GM18519 (cell line): ENCODE results near the gene KLHDC7A.

Experiments
- ATAC-seq: cut with Tn5 transposase; IDR thresholded peaks from one replicate; pipeline ENCODE4 v1.9.1; 2021; ENCODE audit warnings: mild to moderate bottlenecking, moderate library complexity; ENCODE audit not compliant: unreplicated experiment, low FRiP score

KLHDC7A gene

DNA sequence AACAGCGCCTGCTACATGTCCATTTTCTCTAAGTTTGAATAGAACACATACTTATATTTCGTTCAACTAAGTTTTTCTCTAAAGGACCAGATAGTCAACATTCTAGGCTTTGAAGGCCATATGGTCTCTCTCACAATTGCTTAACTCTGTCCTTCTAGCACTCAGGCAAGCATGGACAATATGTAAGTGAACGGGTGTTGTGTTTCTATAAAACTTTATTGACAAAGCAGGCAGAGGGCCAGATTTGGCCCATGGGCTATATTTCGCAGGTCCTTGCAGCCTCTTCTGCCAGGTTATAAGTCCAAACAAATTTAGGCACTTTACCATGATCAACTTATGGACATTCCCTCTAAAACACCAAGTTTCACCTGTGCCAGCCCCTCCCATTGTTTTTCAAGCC, 21.1 kb downstream of the KLHDC7A start:
- ATAC-seq, result no peak

DNA sequence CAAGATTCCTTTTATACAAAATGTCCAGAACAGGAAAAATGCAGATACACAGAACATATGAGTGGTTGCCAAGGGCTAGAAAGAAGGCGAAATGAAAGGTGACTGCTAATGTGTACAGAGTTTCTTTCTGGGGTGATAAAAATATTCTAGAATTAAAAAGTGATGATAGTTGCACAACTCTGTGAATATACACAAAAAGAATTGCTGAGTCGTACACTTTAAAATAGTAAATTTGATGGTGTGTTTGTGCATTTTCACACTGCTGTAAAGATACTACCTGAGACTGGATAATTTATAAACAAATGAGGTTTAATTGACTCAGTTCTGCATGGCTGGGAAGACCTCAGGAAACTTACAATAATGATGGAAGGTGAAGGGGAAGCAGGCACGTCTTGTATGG, 23.9 kb downstream of the KLHDC7A start:
- ATAC-seq, result no peak

DNA sequence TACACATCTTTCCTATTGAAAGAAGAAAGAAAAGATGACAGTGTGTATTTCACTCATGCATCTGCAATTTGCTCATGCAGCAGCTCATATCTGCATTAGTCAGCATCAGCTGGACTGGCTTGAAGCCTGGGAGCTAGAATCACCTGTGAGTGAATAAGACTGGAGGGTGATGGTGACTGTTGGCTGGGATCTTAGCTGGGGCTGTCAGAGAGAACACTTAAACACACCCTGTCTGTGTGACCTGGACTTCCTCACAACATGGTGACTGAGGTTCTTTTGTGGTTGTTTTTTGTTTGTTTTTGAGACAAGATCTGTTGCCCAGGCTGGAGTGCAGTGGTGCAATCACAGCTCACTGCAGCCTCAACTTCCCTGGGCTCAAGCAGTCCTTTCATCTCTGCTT, 24.9 kb downstream of the KLHDC7A start:
- ATAC-seq, result no peak

- no peak for ATAC-seq
Observed at GRCh38 chr1:18508084-18508483, 27.4 kb downstream of the KLHDC7A start.

- no peak for ATAC-seq
Observed at GRCh38 chr1:18511149-18511873, 30.6 kb downstream of the KLHDC7A start.

DNA sequence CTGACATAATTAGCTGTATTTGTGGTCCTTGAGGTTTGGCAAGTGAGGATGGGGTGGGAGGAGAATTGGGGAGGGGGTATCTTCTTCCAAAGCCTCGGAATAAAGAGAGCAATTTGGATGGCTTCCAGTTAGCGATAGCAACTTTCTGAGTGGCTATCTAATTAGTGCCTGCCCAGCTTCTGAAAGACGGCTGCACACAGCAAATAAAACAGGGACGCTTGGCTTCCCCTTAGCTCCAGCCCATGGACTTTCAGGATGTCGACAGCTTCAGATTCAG, 31.1 kb downstream of the KLHDC7A start:
- ATAC-seq, result no peak

GRCh38 chr1:18512883-18513282, 32.2 kb downstream of the KLHDC7A start:
- ATAC-seq, result no peak

DNA sequence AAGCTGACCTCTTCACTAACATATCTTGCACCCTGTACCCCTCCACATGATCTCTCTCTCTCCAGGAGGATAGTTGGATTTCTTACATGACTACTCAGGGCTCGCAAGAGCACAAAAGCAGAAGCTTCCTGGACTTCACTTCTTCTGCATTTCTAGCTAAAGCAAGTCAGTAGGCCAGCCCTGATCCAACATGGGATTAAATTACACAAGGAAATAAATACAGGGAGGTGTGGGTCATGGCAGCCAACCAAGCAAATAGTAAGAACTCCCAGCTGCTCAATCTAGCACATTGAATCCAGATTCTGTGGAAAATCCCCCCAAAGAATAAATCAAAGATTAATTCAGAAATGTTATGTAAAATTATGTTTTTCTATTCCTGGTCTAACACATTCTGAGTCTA, 33.3 kb downstream of the KLHDC7A start:
- no peak for ATAC-seq

GRCh38 chr1:18515120-18515667, 34.5 kb downstream of the KLHDC7A start:
- no peak for ATAC-seq

DNA sequence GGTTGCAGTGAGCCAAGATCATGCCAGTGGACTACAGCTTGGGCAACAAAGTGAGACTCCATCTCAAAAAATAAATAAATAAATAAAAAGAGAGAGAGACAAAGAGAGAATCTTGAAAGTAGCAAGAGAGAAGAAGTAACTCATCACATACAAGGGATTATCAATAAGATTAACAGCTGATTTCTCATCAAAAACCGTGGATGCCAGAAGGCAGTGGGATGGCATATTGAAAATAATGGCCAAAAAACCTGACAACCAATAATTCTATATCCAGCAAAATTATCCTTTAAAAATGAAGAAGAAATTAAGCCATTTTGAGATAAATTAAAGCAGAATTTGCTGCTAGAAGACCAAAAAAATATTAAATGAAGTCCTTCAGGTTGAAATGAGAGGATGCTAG, 35.7 kb downstream of the KLHDC7A start:
- no peak for ATAC-seq

DNA sequence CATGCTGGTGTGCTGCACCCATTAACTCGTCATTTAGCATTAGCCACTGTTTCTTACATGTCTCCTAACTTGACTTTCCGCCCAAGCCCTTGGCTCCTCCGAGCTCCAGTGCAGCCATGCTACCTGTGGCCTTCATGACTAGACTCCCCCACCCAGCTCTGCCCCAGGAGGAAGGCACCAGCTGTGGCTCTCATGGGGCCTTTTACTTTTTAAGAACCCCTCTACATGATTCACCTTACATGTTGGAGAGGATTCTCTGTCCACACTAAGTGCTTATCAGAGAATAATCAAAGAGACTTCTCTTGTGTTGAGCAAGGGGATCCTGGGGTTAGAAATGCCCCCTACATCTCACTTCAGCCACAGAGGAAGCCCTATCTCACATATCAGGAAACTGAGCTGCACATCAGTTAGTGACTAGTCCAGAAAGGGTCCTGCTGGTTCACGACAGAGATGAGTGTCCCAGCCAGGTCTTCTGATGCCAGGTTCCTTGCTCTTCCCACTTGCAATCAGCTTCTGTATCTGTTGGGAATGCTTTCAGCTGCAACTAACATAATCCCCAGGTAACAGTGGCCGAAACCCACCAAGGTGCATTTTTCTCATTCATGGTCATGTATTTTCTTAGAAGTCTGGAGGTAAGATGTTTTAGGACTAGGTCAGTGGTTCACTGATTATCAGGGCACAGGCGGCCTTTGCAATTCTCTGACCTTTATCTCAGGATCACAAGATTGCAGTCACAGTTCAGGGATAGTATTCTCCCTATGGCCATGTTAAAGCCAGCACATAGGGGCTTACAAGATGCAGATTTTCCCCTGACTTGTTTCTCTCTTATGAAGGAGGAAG, 45.9 kb downstream of the KLHDC7A start:
- ATAC-seq, result no peak

GRCh38 chr1:18527514-18527913, 46.8 kb downstream of the KLHDC7A start:
- ATAC-seq, result no peak

- ATAC-seq, result no peak
Observed at GRCh38 chr1:18527921-18528320, 47.2 kb downstream of the KLHDC7A start.

- ATAC-seq, result no peak
Observed at GRCh38 chr1:18528616-18529015, 47.9 kb downstream of the KLHDC7A start.

GRCh38 chr1:18529714-18530113, 49.0 kb downstream of the KLHDC7A start:
- ATAC-seq, result no peak

GRCh38 chr1:18530587-18531502, 50.1 kb downstream of the KLHDC7A start:
- no peak for ATAC-seq

DNA sequence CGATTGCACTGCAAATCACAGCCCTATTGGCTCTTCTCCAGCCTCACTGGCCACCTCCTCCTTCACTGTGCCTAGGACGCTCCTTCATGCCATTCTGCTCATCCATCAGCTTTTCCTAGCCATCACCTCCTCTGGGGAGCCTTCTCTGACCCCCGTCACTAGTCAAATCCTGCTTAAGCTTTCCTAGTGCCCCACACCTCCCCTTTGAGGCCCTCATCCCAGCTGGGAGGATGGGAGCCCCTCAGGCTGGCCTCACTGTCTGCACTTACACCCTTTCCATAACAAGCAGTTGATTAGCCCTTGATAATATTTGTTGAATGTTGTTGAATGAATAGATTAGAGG, 50.7 kb downstream of the KLHDC7A start:
- no peak for ATAC-seq

- ATAC-seq, result no peak
Observed at GRCh38 chr1:18532390-18533170, 51.9 kb downstream of the KLHDC7A start.

GRCh38 chr1:18533259-18533658, 52.5 kb downstream of the KLHDC7A start:
- no peak for ATAC-seq

- ATAC-seq, result no peak
Observed at GRCh38 chr1:18534810-18535205, 54.1 kb downstream of the KLHDC7A start.
